OCI-LY7 (cell line): ENCODE results near the gene SMAD5.

Source experiments
- CTCF ChIP-seq: fragments of 200-600 bp; sonication (generic); conservative IDR thresholded peaks from 2 replicates; pipeline ENCODE4 v1.5.1; 2014; ENCODE audit warnings: mild to moderate bottlenecking, antibody characterized with exemption, low read length, moderate library complexity, mixed read lengths
- EZH2phosphoT487 ChIP-seq: fragments of 200-600 bp; sonication (generic); IDR thresholded peaks from 2 replicates; pipeline ENCODE4 v1.6.1; 2018; ENCODE audit warnings: low read depth, borderline replicate concordance, mild to moderate bottlenecking, mixed run types, antibody characterized with exemption, low read length, moderate library complexity, mixed read lengths

GRCh38 chr5:136222580-136223235 is 90.1 kb downstream of the SMAD5 start:
- TF ChIP-seq CTCF (no peak), EZH2phosphoT487 (no peak)
